Astrocyte of the cerebellum (primary cell): ENCODE measurements around the gene F2RL1.
"Not testable (repeated sequence)": the region's sequence is repeated elsewhere in the genome, so short reads cannot be mapped to it uniquely, and the experiment has no call there.

Source experiments
- DNase-seq: peaks from one replicate; pipeline ENCODE4 v3.0.0-alpha.2; 2011; ENCODE audit warnings: low read depth
- H3K4me3 ChIP-seq: 2 replicates; pipeline ENCODE4 v1.5.1; 2011; ENCODE audit warnings: mild to moderate bottlenecking, low read depth, low read length, moderate library complexity
- in situ Hi-C: cut with HindIII; loops from 2 replicates; pipeline ENCODE4 v1.10.0; 2017; ENCODE audit warnings: low sequenced_read_pairs
- TF ChIP-seq, protein P1 (sequence below): IDR thresholded peaks from 2 replicates; pipeline ENCODE4 v1.5.1; 2012; ENCODE audit warnings: low read length, low read depth, moderate library complexity, mild to moderate bottlenecking; ENCODE audit errors: missing control alignments

The F2RL1 gene

GRCh38 chr5:76855961-76856360 is 37.1 kb downstream of the F2RL1 start:
- TF ChIP-seq, protein P1, sequence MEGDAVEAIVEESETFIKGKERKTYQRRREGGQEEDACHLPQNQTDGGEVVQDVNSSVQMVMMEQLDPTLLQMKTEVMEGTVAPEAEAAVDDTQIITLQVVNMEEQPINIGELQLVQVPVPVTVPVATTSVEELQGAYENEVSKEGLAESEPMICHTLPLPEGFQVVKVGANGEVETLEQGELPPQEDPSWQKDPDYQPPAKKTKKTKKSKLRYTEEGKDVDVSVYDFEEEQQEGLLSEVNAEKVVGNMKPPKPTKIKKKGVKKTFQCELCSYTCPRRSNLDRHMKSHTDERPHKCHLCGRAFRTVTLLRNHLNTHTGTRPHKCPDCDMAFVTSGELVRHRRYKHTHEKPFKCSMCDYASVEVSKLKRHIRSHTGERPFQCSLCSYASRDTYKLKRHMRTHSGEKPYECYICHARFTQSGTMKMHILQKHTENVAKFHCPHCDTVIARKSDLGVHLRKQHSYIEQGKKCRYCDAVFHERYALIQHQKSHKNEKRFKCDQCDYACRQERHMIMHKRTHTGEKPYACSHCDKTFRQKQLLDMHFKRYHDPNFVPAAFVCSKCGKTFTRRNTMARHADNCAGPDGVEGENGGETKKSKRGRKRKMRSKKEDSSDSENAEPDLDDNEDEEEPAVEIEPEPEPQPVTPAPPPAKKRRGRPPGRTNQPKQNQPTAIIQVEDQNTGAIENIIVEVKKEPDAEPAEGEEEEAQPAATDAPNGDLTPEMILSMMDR = no peak
- H3K4me3 ChIP-seq = no peak overlapping the region
- in situ Hi-C loops = no loop called here
- DNase-seq = no peak

- in situ Hi-C loops = not testable (repeated sequence)
Measured at GRCh38 chr5:76856800-76857199, 38.0 kb downstream of the F2RL1 start.

DNA sequence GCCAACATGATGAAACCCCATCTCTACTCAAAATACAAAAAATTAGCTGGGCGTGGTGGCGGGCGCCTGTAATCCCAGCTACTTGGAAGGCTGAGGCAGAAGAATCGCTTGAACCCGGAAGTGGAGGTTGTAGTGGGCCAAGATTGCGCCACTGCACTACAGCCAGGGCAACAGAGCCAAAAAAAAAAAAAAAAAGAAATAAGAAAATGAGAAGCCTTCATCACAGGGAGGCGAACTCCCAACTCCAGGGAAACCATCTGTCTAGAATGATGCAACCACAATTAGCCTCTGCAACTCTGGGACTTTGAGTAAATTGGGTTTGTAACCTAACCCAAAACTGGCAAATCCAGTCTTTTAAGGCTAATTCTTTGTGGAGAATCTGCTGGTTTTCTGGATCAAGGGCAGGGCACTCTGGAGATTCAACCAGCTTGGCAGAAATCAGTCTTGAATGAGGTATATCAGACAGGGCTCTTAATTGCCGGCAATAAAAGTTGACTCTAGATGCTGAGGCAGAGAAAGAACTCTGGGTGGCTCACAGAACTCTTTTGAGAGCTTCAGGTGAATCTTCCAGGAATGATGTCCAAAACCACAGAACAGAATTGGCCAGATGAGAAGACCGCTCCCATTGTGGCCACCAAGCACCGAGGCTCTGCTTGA is 40.9 kb downstream of the F2RL1 start:
- in situ Hi-C loops = no loop called here
- no peak for DNase-seq
- no peak overlapping the region for H3K4me3 ChIP-seq
- TF ChIP-seq, protein P1 = no peak

More at GRCh38 chr5:76856800-76857199, 38.0 kb downstream of the F2RL1 start:
- not testable (repeated sequence) for DNase-seq, H3K4me3 ChIP-seq

DNA sequence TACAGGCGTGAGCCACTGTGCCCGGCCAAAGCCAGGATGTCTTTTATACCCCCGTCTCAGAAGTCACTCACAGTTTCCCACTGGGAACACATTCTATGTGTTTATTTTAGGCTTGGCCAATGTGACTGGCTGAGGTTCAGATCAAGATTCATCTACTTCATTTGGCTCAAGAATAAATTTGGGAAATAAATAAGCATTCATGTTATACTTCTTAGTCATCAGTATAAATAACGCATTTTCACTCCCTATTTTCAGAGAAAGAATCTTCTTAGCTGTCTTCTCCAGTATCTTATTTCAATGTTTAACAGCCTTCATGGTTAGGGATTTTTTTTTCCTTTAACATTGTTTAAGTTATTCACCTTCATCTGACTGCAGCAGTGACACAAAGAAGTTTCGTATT is 42.8 kb downstream of the F2RL1 start:
- in situ Hi-C loops = no loop called here
- no peak overlapping the region for H3K4me3 ChIP-seq
- TF ChIP-seq, protein P1 = no peak
- DNase-seq = peak; percentile 13

GRCh38 chr5:76863001-76863400 is 44.2 kb downstream of the F2RL1 start:
- TF ChIP-seq, protein P1 = no peak
- in situ Hi-C loops = no loop called here
- DNase-seq = no peak
- no peak overlapping the region for H3K4me3 ChIP-seq

- in situ Hi-C loops = no loop called here
- H3K4me3 ChIP-seq = no peak overlapping the region
- TF ChIP-seq, protein P1 = no peak
- DNase-seq = no peak
Measured at GRCh38 chr5:76866503-76866902, 47.7 kb downstream of the F2RL1 start.

DNA sequence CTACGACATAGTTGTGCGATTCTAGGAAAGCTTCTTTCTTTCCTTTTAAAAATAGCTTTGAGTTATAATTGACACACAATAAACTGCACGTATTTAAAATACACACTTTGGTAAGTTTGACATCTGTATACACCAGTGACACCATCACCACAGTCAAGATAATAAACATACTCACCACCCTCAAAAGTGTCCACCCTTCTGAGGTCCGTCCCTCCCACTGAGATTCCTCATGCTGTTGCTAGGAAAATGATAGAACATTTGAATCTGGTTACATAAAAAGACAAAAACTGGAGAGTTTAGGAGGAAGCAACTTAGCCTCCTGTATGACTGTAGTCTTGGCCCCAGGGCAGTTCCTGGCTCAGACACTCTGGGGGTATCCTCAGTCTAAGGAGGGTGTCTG is 48.2 kb downstream of the F2RL1 start:
- TF ChIP-seq, protein P1 = no peak
- no peak for DNase-seq
- in situ Hi-C loops = no loop called here

More for the DNA sequence above, 48.2 kb downstream of the F2RL1 start:
- no peak overlapping the region for H3K4me3 ChIP-seq
